Endothelial cell of umbilical vein (primary cell): ENCODE results near the gene NAP1L4. TPM values are rescaled to one million over a fixed set of nuclear protein-coding genes. Genes with fewer than 3 reads are reported as not detected.

Source experiments
- BruUV-seq: library from RNA; stranded (reverse); fragments of 400-500 nt; replicated peaks from 2 replicates; lab custom pipeline; 2021; lab: Mats Ljungman, UMichigan
- CTCF ChIA-PET: fragments of 300-600, 350-600 bp; sonication (Branson Sonifier 250); formaldehyde crosslinking; loops from one replicate; lab custom pipeline; 2021; ENCODE audit warnings: antibody characterized with exemption, inconsistent platforms; lab: Charles Lee
- POLR2A ChIA-PET: fragments of 300-600, 350-600 bp; sonication (Branson Sonifier 250); formaldehyde crosslinking; loops from one replicate; lab custom pipeline; 2021; ENCODE audit warnings: antibody characterized with exemption, inconsistent platforms; lab: Charles Lee
- DNase-seq: peaks from one replicate; pipeline ENCODE4 v3.0.0-alpha.2; 2011; ENCODE audit warnings: low read depth, low spot score
- FAIRE-seq: peaks from 2 replicates; lab custom pipeline; 2011; peaks lifted over from hg19 to GRCh38; lab: Jason Lieb, UNC
- H2AFZ ChIP-seq: 2 replicates; pipeline ENCODE4 v1.6.0; 2012; ENCODE audit warnings: low read depth, low read length, control low read depth, inconsistent platforms
- H3K27ac ChIP-seq: 2 replicates; pipeline ENCODE4 v1.5.1; 2011; ENCODE audit warnings: low read depth, mild to moderate bottlenecking, control low read depth, low read length, moderate library complexity; ENCODE audit not compliant: insufficient read depth
- H3K27me3 ChIP-seq, 2 experiments: 2 replicates each; pipeline versions ENCODE4 v1.6.0 to v1.6.1; 2011; ENCODE audit warnings: low read length in 2 of 2, mixed read lengths in 1 of 2; ENCODE audit not compliant: control insufficient read depth in 2 of 2, insufficient read depth in 2 of 2
- H3K36me3 ChIP-seq, 2 experiments: 2 replicates in 1 of 2; 3 replicates in 1 of 2; pipeline ENCODE4 v1.5.1; 2011; ENCODE audit warnings: low read length in 2 of 2, mild to moderate bottlenecking in 1 of 2, moderate library complexity in 1 of 2; ENCODE audit not compliant: control insufficient read depth in 2 of 2, insufficient read depth in 2 of 2; ENCODE audit errors: extremely low read depth in 1 of 2
- H3K4me1 ChIP-seq: 3 replicates; pipeline ENCODE4 v1.5.1; 2011; ENCODE audit warnings: mild to moderate bottlenecking, low read length; ENCODE audit not compliant: control insufficient read depth, insufficient read depth; ENCODE audit errors: extremely low read depth
- H3K4me2 ChIP-seq: 2 replicates; pipeline ENCODE4 v1.6.1; 2011; ENCODE audit warnings: low read length, control low read depth, mixed read lengths; ENCODE audit not compliant: insufficient read depth
- H3K4me3 ChIP-seq, 3 experiments: fragments of 200-600 bp in 1 of 3; sonication (generic), shearing (Covaris generic) in 1 of 3; replicated peaks in 1 of 3; 2 replicates each; pipeline ENCODE4 v1.5.1; 2011 to 2016; ENCODE audit warnings: control low read depth in 3 of 3, low read length in 3 of 3, mild to moderate bottlenecking in 2 of 3, inconsistent platforms in 1 of 3, low read depth in 1 of 3, moderate library complexity in 1 of 3; ENCODE audit not compliant: insufficient read depth in 1 of 3
- H3K79me2 ChIP-seq: 2 replicates; pipeline ENCODE4 v1.6.0; 2012; ENCODE audit warnings: low read length, inconsistent platforms; ENCODE audit not compliant: control insufficient read depth, insufficient read depth
- H3K9ac ChIP-seq: replicated peaks from 2 replicates; pipeline ENCODE3; 2011; ENCODE audit warnings: low read length, control low read depth; ENCODE audit not compliant: insufficient read depth; ENCODE audit errors: extremely low read depth
- H3K9me1 ChIP-seq: replicated peaks from 3 replicates; pipeline ENCODE4 v1.6.0; 2011; ENCODE audit warnings: mild to moderate bottlenecking, low read length; ENCODE audit not compliant: control insufficient read depth, insufficient read depth; ENCODE audit errors: extremely low read depth
- H3K9me3 ChIP-seq: replicated peaks from 2 replicates; pipeline ENCODE4 v1.5.1; 2012; ENCODE audit warnings: low read length, inconsistent platforms; ENCODE audit not compliant: control insufficient read depth, insufficient read depth
- H4K20me1 ChIP-seq: replicated peaks from 2 replicates; pipeline ENCODE3; 2011; ENCODE audit warnings: mild to moderate bottlenecking, low read length; ENCODE audit not compliant: control insufficient read depth, insufficient read depth; ENCODE audit errors: extremely low read depth
- EZH2 ChIP-seq: IDR thresholded peaks from 2 replicates; pipeline ENCODE4 v1.6.1; 2012; ENCODE audit warnings: borderline replicate concordance, low read depth, mild to moderate bottlenecking, moderate library complexity, low read length, inconsistent platforms; ENCODE audit not compliant: severe bottlenecking
- FOS ChIP-seq: IDR thresholded peaks from 2 replicates; pipeline ENCODE4 v1.6.1; 2011; ENCODE audit warnings: mild to moderate bottlenecking, low read length, moderate library complexity, borderline replicate concordance; ENCODE audit not compliant: insufficient read depth
- GATA2 ChIP-seq: IDR thresholded peaks from 2 replicates; pipeline ENCODE4 v1.7.0; 2011; ENCODE audit warnings: low read depth, mild to moderate bottlenecking, moderate library complexity, mixed read lengths, low read length; ENCODE audit not compliant: insufficient read length, insufficient read depth
- JUN ChIP-seq: IDR thresholded peaks from 2 replicates; pipeline ENCODE4 v1.6.1; 2011; ENCODE audit warnings: borderline replicate concordance, low read depth; ENCODE audit not compliant: insufficient read length, insufficient read depth
- MYC ChIP-seq: IDR thresholded peaks from one replicate; pipeline ENCODE4 v1.6.1; 2011; ENCODE audit warnings: mild to moderate bottlenecking, low read depth, low read length
- POLR2A ChIP-seq: IDR thresholded peaks from 2 replicates; pipeline ENCODE4 v1.6.1; 2012; ENCODE audit warnings: low read depth, mild to moderate bottlenecking, control low read depth, low read length
- POLR2AphosphoS5 ChIP-seq: IDR thresholded peaks from 2 replicates; pipeline ENCODE4 v1.6.1; 2012; ENCODE audit warnings: low read depth, mild to moderate bottlenecking, control low read depth, low read length, moderate library complexity; ENCODE audit not compliant: insufficient read depth
- dilution Hi-C: fragments of 300-500 bp; cut with MboI; formaldehyde crosslinking; loops from one replicate; pipeline ENCODE4 v1.15.0; 2019; ENCODE audit warnings: low sequenced_read_pairs; ENCODE audit not compliant: extremely low pct_ligation_motif_present
- intact Hi-C: fragments of 100-400 bp; cut with micrococcal nuclease; formaldehyde crosslinking; loops from one replicate; pipeline ENCODE4 v1.10.0; 2022
- polyA plus RNA-seq, 4 experiments: library from polyadenylated mRNA; depleted of rRNA in 3 of 4; stranded (reverse) in 3 of 4; unstranded in 1 of 4; fragments of >200 nt; gene quantifications; 2 replicates each; pipeline versions ENCODE4 v1.2.1 to v1.2.3, GENCODE V29; 2011 to 2012; ENCODE audit warnings: missing spikeins in 1 of 4
- total RNA-seq: library from RNA; stranded (reverse); gene quantifications from 2 replicates; pipeline ENCODE4 v1.2.3, GENCODE V29; 2021
- TF ChIP-seq, protein P1 (sequence below): IDR thresholded peaks from 2 replicates; pipeline ENCODE4 v1.6.1; 2011; ENCODE audit not compliant: insufficient read depth, insufficient read length
- TF ChIP-seq, protein P2 (sequence below), 2 donors: IDR thresholded peaks; 1 replicate in 1 of 2; 2 replicates in 1 of 2; pipeline ENCODE4 v1.5.1; 2011; ENCODE audit warnings: low read length in 2 of 2, mild to moderate bottlenecking in 2 of 2, moderate library complexity in 2 of 2, control low read depth in 1 of 2, inconsistent platforms in 1 of 2, low read depth in 1 of 2; ENCODE audit not compliant: insufficient read depth in 1 of 2; ENCODE audit errors: extremely low read depth in 1 of 2

The NAP1L4 gene
- total and polyA plus RNA-seq, 2 donors (not counting 3 experiments of a cell fraction or from before 2014, with no cell fraction given) = 100.0 to 177 TPM

DNA sequence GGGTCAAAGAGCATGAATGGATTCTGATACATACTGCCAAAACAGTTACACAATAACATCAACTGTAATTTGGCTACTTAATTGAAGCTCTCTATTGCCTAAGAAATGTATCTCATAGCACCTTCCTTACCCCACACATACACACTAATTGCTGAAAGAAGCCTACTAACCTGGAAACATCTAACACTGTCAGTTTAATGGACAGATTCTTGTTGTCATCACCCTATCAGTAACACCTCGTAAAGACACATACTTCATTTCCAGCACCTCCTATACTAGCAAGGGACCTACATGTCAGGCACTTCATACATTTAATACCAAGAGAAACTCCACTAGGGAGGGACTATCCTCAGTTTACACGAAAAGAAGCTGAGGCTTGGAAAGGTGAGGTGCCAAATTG, 9.9 kb downstream of the NAP1L4 start:
- CTCF ChIA-PET = interaction anchor here (1.5 kb wide), 1 partner anchor 7 kb away, joined by 3 read pairs; no protein-coding TSS in a partner anchor

DNA sequence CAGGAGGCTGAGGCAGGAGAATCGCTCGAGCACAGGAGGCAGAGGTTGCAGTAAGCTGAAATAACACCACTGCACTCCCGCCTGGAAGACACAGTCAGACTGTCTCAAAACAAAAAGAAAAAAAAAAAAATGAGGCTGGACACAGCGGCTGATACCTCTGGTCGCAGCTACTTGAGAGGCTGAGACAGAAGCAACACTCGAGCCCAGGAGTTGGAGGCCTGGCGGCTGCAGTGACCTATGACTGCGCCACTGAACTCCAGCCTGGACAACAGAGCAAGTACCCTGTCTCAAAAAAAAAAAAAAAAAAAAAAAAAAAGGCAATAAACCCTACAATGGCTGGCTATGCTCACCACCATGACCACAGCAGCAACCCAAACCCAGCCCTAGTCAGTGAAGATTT, 11.0 kb downstream of the NAP1L4 start:
- Histone ChIP-seq H3K27me3 (no peaks in the 10 kb centered on the region), H3K79me2 (peaks cover 85% of the 10 kb centered on the region), H3K4me2 (no peak overlapping the region), H3K9me1 (no peaks in the 10 kb centered on the region), H4K20me1 (peaks cover 7% of the 10 kb centered on the region), H3K4me1 (no peaks in the 10 kb centered on the region), H3K4me3 (no peak overlapping the region), H3K9me3 (no peaks in the 10 kb centered on the region), H3K36me3 (peaks cover 7 to 13% of the 10 kb centered on the region in 2 experiments), H3K27ac (no peak overlapping the region), H2AFZ (no peak overlapping the region), H3K9ac (no peak overlapping the region)
- peak; percentile 26 for FAIRE-seq
- intact Hi-C loops (no loop called here), dilution Hi-C loops (no loop called here)
- CTCF ChIA-PET = interaction anchor here (0.6 to 1.4 kb wide), 4 partner anchors 11 to 448 kb away, joined by 3 to 4 read pairs (median 4); partner anchors contain the start of gene NAP1L4
- TF ChIP-seq GATA2 (no peak), MYC (no peak), POLR2A (no peak), POLR2AphosphoS5 (no peak), FOS (no peak), JUN (no peak), EZH2 (no peak)
- TF ChIP-seq, protein P1, sequence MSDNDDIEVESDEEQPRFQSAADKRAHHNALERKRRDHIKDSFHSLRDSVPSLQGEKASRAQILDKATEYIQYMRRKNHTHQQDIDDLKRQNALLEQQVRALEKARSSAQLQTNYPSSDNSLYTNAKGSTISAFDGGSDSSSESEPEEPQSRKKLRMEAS = no peak
- TF ChIP-seq, protein P2, sequence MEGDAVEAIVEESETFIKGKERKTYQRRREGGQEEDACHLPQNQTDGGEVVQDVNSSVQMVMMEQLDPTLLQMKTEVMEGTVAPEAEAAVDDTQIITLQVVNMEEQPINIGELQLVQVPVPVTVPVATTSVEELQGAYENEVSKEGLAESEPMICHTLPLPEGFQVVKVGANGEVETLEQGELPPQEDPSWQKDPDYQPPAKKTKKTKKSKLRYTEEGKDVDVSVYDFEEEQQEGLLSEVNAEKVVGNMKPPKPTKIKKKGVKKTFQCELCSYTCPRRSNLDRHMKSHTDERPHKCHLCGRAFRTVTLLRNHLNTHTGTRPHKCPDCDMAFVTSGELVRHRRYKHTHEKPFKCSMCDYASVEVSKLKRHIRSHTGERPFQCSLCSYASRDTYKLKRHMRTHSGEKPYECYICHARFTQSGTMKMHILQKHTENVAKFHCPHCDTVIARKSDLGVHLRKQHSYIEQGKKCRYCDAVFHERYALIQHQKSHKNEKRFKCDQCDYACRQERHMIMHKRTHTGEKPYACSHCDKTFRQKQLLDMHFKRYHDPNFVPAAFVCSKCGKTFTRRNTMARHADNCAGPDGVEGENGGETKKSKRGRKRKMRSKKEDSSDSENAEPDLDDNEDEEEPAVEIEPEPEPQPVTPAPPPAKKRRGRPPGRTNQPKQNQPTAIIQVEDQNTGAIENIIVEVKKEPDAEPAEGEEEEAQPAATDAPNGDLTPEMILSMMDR (IDR thresholded peaks at IDR 0.05; ENCODE audit: extremely low read depth in 1 of 2, insufficient read depth in 1 of 2, low read depth in 1 of 2, low read length in 2 of 2) = no peak
- BruUV-seq = no TSS peak
- no peak for DNase-seq
- POLR2A ChIA-PET = no interaction called here

More for the DNA sequence above, 9.9 kb downstream of the NAP1L4 start:
- H3K9ac ChIP-seq = no peak overlapping the region
- H2AFZ ChIP-seq = no peak overlapping the region
- H3K4me3 ChIP-seq = no peak overlapping the region
- no peaks in the 10 kb centered on the region for H3K4me1 ChIP-seq
- H3K9me1 ChIP-seq = no peaks in the 10 kb centered on the region
- no peak for TF ChIP-seq EZH2
- TF ChIP-seq, protein P1 = no peak
- TF ChIP-seq POLR2A = no peak
- peaks cover 89% of the 10 kb centered on the region for H3K79me2 ChIP-seq
- H3K27me3 ChIP-seq = no peaks in the 10 kb centered on the region
- peaks cover 7% of the 10 kb centered on the region for H4K20me1 ChIP-seq
- FAIRE-seq (no peak), DNase-seq (no peak)
- no TSS peak for BruUV-seq
- no peak overlapping the region for H3K4me2 ChIP-seq
- no peaks in the 10 kb centered on the region for H3K9me3 ChIP-seq
- peaks cover 3 to 6% of the 10 kb centered on the region in 2 experiments for H3K36me3 ChIP-seq
- dilution Hi-C loops (no loop called here), intact Hi-C loops (no loop called here)
- POLR2A ChIA-PET = interaction anchor here (1.1 kb wide), 1 partner anchor 10 kb away, joined by 3 read pairs; the partner anchor contains the start of gene NAP1L4
- H3K27ac ChIP-seq = no peak overlapping the region
